ENCODE measurements around the gene F10.

The F10 gene

GRCh38 chr13:113179374-113180230 lies 57.0 kb downstream of the F10 start:
- Histone ChIP-seq H3K9me3 (ENCODE audit: insufficient read depth, low read depth, low read length) (no peaks in the 10 kb centered on the region), H3K4me1 (ENCODE audit: insufficient read depth, low read length) (peaks cover 10% of the 10 kb centered on the region), H3K27me3 (ENCODE audit: insufficient read depth, low read length) (no peaks in the 10 kb centered on the region), H3K36me3 (ENCODE audit: insufficient read depth, low read depth, low read length) (peaks cover 93% of the 10 kb centered on the region), H3K27ac (ENCODE audit: low read length) (no peak overlapping the region), H3K4me3 (ENCODE audit: low read length) (no peak overlapping the region), H3K9ac (ENCODE audit: low read depth, low read length) (no peak overlapping the region)

DNA sequence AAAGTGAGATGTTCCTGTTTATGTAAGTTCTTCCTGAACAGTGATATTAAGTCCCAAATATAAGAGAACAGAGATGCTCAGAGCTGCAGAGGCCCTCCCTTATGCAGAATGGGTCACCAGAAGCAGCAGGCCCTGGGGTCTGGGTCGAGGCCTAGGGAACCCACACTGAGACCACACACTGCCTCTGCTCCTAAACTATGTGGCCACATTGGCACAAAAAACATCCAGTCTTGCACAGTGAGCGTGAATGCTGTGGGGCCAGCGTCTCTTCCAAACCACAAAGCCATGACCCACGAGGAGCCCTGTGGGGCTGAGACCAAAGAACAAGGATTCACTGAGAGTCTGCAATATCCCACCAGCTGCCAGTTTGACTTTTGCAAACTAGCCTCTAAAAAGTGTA lies 59.4 kb downstream of the F10 start:
- Histone ChIP-seq H3K36me3 (ENCODE audit: insufficient read depth, low read depth, low read length) (peaks cover 89% of the 10 kb centered on the region), H3K9me3 (ENCODE audit: insufficient read depth, low read depth, low read length) (no peaks in the 10 kb centered on the region), H3K27me3 (ENCODE audit: insufficient read depth, low read length) (no peaks in the 10 kb centered on the region), H3K4me1 (ENCODE audit: insufficient read depth, low read length) (peaks cover 10% of the 10 kb centered on the region), H3K4me3 (ENCODE audit: low read length) (no peak overlapping the region), H3K9ac (ENCODE audit: low read depth, low read length) (no peak overlapping the region), H3K27ac (ENCODE audit: low read length) (no peak overlapping the region)

DNA sequence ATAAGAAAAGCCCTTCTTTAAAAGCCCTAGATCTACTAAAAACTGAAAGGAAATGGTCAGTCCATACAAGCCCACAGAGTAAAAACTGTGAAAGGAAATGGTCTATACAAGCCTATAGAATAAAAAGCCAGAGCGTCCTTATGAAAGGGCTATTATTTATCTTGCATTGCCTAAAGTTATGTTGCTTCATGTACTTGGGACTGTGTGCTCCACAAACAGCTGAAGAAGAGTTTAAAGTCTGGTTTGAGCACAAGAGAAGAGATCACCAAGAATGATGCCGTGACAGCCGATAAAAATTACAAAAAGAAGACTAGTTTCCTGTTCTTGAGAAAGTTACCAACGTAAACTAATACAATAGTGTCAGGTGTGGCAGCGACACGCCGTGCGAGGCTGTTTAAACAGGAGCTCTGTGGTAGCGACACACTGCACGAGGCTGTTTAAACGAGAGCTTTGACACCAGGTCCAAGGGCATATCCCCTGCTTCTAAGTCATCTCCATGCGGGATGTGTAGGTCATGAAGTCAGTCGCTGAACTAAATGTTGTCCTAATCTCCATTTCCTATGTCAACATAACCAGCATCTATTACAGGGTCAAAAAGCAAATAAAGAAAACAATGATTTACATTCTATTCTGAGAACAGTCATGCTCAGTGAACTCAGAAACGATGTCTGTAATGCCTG lies 61.0 kb downstream of the F10 start:
- H3K36me3 ChIP-seq (ENCODE audit: insufficient read depth, low read depth, low read length), result peaks cover 89% of the 10 kb centered on the region
- no peak overlapping the region for H3K9ac ChIP-seq (ENCODE audit: low read depth, low read length)
- H3K4me1 ChIP-seq (ENCODE audit: insufficient read depth, low read length), result peaks cover 10% of the 10 kb centered on the region
- H3K4me3 ChIP-seq (ENCODE audit: low read length), result no peak overlapping the region
- no peak overlapping the region for H3K27ac ChIP-seq (ENCODE audit: low read length)
- no peaks in the 10 kb centered on the region for H3K27me3 ChIP-seq (ENCODE audit: insufficient read depth, low read length)
- H3K9me3 ChIP-seq (ENCODE audit: insufficient read depth, low read depth, low read length), result no peaks in the 10 kb centered on the region

- H3K4me3 ChIP-seq (ENCODE audit: low read length), result no peak overlapping the region
- no peak overlapping the region for H3K9ac ChIP-seq (ENCODE audit: low read depth, low read length)
- no peak overlapping the region for H3K27ac ChIP-seq (ENCODE audit: low read length)
- no peaks in the 10 kb centered on the region for H3K27me3 ChIP-seq (ENCODE audit: insufficient read depth, low read length)
- H3K4me1 ChIP-seq (ENCODE audit: insufficient read depth, low read length), result peaks cover under 1% of the 10 kb centered on the region; the same call in 1 of the 2 replicates
- no peaks in the 10 kb centered on the region for H3K9me3 ChIP-seq (ENCODE audit: insufficient read depth, low read depth, low read length)
- H3K36me3 ChIP-seq (ENCODE audit: insufficient read depth, low read depth, low read length), result peaks cover 88% of the 10 kb centered on the region
These were observed 62.2 kb downstream of the F10 start for GRCh38 chr13:113184568-113185440.

DNA sequence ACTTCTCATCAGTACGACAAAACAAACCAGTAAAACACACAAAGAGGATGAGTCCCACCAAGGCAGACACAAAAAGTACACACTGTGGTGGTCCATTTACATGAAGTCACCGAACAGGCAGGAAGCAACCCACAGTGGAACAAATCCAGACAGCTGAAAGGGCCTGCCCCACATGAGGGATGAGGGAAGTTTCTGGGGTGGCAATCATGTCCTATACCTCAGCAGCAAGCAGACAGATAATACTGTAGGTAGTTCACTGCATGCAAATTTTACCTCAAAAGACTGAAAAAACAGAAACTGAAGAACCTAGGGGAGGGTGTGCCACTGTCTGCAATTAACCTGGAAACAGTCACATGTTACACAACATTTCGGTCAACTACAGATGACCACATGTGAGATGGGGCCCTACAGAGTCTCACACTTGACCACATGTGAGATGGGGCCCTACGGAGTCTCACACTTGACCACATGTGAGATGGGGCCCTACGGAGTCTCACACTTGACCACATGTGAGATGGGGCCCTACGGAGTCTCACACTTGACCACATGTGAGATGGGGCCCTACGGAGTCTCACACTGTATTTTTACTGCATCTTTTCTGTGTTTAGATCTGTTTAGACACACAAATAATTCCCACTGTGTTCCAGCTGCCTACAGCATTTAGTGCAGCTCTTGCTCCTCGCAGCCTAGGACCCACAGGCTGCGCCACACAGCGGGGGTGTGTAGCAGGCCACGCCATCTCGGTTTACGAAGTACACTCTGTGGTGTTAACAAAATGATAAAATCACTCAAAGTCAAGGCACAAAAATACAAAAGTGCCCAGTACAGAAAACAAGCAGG lies 63.7 kb downstream of the F10 start:
- H3K27ac ChIP-seq (ENCODE audit: low read length), result no peak overlapping the region
- no peaks in the 10 kb centered on the region for H3K27me3 ChIP-seq (ENCODE audit: insufficient read depth, low read length)
- H3K36me3 ChIP-seq (ENCODE audit: insufficient read depth, low read depth, low read length), result peaks cover 85% of the 10 kb centered on the region
- H3K9ac ChIP-seq (ENCODE audit: low read depth, low read length), result no peak overlapping the region
- no peaks in the 10 kb centered on the region for H3K9me3 ChIP-seq (ENCODE audit: insufficient read depth, low read depth, low read length)
- H3K4me3 ChIP-seq (ENCODE audit: low read length), result no peak overlapping the region
- no peaks in the 10 kb centered on the region for H3K4me1 ChIP-seq (ENCODE audit: insufficient read depth, low read length)

- no peak overlapping the region for H3K27ac ChIP-seq (ENCODE audit: low read length)
These were observed 64.7 kb downstream of the F10 start for GRCh38 chr13:113187263-113187669.

DNA sequence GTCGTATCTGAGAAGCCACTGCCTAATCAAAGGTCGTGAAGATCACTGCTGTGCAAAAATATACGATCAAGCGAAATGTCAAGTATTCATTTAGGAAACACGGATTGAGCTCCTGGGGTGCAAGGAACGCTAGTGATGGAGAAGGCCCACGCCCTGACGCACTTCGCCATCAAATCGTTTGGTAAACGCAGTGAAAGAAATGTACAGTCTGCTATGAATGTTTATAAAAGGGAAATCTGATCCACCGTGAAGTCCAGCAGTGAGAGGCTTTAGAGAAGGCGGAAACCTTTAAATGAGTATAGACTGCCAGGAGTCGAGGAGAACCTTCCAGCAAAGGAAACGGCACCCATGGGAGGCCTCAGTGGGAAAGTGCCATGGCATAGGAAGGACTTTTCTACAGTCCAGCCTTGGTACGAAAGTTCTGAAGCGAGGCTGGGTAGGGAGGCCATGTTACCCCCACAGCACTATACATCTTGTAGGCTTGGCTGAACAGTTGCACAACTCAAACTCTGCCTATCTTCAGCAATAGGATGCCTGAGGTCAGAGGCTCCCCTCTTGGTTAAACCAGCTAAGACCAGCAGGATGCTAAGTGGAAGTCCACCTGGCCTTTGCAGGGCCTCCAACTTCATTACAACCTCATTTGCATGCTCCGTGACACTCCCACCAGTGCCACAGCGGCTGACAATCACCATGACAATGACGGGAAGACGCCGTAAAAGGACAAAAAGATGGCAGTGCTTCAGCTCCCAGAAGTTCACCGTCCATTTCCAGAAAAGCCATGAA lies 65.5 kb downstream of the F10 start:
- Histone ChIP-seq H3K9ac (ENCODE audit: low read depth, low read length) (no peak overlapping the region), H3K4me1 (ENCODE audit: insufficient read depth, low read length) (no peaks in the 10 kb centered on the region), H3K4me3 (ENCODE audit: low read length) (no peak overlapping the region), H3K27ac (ENCODE audit: low read length) (no peak overlapping the region), H3K36me3 (ENCODE audit: insufficient read depth, low read depth, low read length) (peaks cover 87% of the 10 kb centered on the region), H3K27me3 (ENCODE audit: insufficient read depth, low read length) (no peaks in the 10 kb centered on the region), H3K9me3 (ENCODE audit: insufficient read depth, low read depth, low read length) (no peaks in the 10 kb centered on the region)

More at GRCh38 chr13:113187263-113187669, 64.7 kb downstream of the F10 start:
- Histone ChIP-seq H3K9me3 (ENCODE audit: insufficient read depth, low read depth, low read length) (no peaks in the 10 kb centered on the region), H3K4me1 (ENCODE audit: insufficient read depth, low read length) (no peaks in the 10 kb centered on the region), H3K9ac (ENCODE audit: low read depth, low read length) (no peak overlapping the region), H3K36me3 (ENCODE audit: insufficient read depth, low read depth, low read length) (peaks cover 84% of the 10 kb centered on the region), H3K4me3 (ENCODE audit: low read length) (no peak overlapping the region), H3K27me3 (ENCODE audit: insufficient read depth, low read length) (no peaks in the 10 kb centered on the region)

GRCh38 chr13:113190181-113190580 lies 67.6 kb downstream of the F10 start:
- no peak overlapping the region for H3K9ac ChIP-seq (ENCODE audit: low read depth, low read length)
- no peaks in the 10 kb centered on the region for H3K4me1 ChIP-seq (ENCODE audit: insufficient read depth, low read length)
- no peak overlapping the region for H3K27ac ChIP-seq (ENCODE audit: low read length)
- no peak overlapping the region for H3K4me3 ChIP-seq (ENCODE audit: low read length)
- H3K27me3 ChIP-seq (ENCODE audit: insufficient read depth, low read length), result no peaks in the 10 kb centered on the region
- H3K36me3 ChIP-seq (ENCODE audit: insufficient read depth, low read depth, low read length), result peaks cover 90% of the 10 kb centered on the region
- H3K9me3 ChIP-seq (ENCODE audit: insufficient read depth, low read depth, low read length), result no peaks in the 10 kb centered on the region

DNA sequence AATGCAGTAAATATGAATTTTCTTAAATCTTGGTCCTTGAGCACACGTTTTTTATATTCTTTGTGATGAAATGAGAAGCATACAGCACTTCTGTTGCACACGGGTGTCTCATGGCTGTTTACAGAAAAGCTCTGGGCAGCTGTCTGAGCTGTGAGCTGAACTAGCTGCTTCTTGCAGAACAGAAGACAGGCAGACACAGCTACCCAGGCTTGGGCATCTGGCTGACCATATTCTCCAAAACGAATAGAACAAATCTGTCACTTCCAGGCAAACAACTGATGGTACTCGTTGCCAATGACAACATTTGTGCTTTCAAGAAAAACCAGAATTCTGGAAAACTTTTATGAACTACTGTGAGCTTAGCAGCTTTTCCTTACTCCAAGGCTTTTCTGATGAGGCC lies 69.7 kb downstream of the F10 start:
- Histone ChIP-seq H3K4me3 (ENCODE audit: low read length) (no peak overlapping the region), H3K27ac (ENCODE audit: low read length) (no peak overlapping the region), H3K9ac (ENCODE audit: low read depth, low read length) (no peak overlapping the region), H3K9me3 (ENCODE audit: insufficient read depth, low read depth, low read length) (no peaks in the 10 kb centered on the region), H3K27me3 (ENCODE audit: insufficient read depth, low read length) (no peaks in the 10 kb centered on the region), H3K36me3 (ENCODE audit: insufficient read depth, low read depth, low read length) (peaks cover 93% of the 10 kb centered on the region), H3K4me1 (ENCODE audit: insufficient read depth, low read length) (no peaks in the 10 kb centered on the region)

- no peaks in the 10 kb centered on the region for H3K4me1 ChIP-seq (ENCODE audit: insufficient read depth, low read length)
- H3K27me3 ChIP-seq (ENCODE audit: insufficient read depth, low read length), result no peaks in the 10 kb centered on the region
- H3K4me3 ChIP-seq (ENCODE audit: low read length), result no peak overlapping the region
- H3K27ac ChIP-seq (ENCODE audit: low read length), result no peak overlapping the region
- H3K9ac ChIP-seq (ENCODE audit: low read depth, low read length), result no peak overlapping the region
- H3K9me3 ChIP-seq (ENCODE audit: insufficient read depth, low read depth, low read length), result no peaks in the 10 kb centered on the region
- peaks cover 94% of the 10 kb centered on the region for H3K36me3 ChIP-seq (ENCODE audit: insufficient read depth, low read depth, low read length)
These were observed 70.3 kb downstream of the F10 start for GRCh38 chr13:113192902-113193301.
